ENCODE results near the gene LRPPRC.

LRPPRC gene

DNA sequence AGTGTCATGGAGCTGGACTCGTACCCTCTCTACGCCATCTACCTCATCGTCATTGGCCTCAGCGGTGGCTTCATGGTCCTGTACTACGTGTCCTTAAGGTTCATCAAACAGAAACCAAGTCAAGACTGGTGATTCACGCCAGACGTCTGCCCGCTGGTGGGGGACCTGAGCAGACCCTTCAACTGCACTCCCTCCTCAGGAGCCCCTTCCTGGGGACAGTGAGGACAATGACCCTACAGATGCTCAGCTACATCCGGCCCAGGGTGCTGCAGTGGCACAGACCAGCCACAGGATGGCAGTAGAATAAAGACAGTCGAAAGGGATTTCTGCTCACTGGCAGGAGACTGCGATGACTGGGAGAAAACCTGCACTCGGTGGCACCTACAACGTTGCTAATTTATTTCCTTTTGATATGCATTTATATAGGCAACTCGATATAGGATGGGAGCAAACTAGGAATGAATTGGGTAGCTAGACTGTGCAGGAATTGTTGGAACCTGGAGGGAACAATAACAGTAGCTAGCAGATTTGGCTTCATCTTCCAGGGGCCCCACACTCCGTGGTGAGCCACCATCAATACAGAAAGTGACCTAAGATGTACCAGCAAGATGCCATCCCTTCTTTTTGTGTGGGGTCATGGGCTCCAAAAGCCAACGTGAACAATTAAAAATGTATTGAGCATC lies 117.9 kb downstream of the LRPPRC start:
- Histone ChIP-seq H3K27ac (ENCODE audit: low read depth, low read length) (no peak overlapping the region), H3K4me2 (ENCODE audit: low read depth, low read length, poor library complexity, severe bottlenecking) (no peak overlapping the region), H3K79me2 (ENCODE audit: insufficient read depth, low read length) (no peaks in the 10 kb centered on the region), H3K9me3 (ENCODE audit: insufficient read depth, low read length) (no peaks in the 10 kb centered on the region), H3K9me2 (replicated peaks; ENCODE audit: insufficient read depth, low read length) (no peaks in the 10 kb centered on the region), H2AFZ (ENCODE audit: low read depth, low read length, severe bottlenecking) (no peak overlapping the region), H3K9ac (ENCODE audit: low read length) (no peak overlapping the region), H3K27me3 (ENCODE audit: low read length) (no peaks in the 10 kb centered on the region), H3K4me3 (ENCODE audit: insufficient read depth, low read length, poor library complexity, severe bottlenecking) (no peak overlapping the region), H3K36me3 (ENCODE audit: low read length) (no peaks in the 10 kb centered on the region), H3F3A (ENCODE audit: insufficient read depth) (no peaks in the 10 kb centered on the region), H4K20me1 (ENCODE audit: low read depth, low read length) (no peaks in the 10 kb centered on the region)
- no peak for TF ChIP-seq EZH2phosphoT487 (conservative IDR thresholded peaks at IDR 0.05; ENCODE audit: low read length)
- TF ChIP-seq, protein P1, sequence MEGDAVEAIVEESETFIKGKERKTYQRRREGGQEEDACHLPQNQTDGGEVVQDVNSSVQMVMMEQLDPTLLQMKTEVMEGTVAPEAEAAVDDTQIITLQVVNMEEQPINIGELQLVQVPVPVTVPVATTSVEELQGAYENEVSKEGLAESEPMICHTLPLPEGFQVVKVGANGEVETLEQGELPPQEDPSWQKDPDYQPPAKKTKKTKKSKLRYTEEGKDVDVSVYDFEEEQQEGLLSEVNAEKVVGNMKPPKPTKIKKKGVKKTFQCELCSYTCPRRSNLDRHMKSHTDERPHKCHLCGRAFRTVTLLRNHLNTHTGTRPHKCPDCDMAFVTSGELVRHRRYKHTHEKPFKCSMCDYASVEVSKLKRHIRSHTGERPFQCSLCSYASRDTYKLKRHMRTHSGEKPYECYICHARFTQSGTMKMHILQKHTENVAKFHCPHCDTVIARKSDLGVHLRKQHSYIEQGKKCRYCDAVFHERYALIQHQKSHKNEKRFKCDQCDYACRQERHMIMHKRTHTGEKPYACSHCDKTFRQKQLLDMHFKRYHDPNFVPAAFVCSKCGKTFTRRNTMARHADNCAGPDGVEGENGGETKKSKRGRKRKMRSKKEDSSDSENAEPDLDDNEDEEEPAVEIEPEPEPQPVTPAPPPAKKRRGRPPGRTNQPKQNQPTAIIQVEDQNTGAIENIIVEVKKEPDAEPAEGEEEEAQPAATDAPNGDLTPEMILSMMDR (IDR thresholded peaks at IDR 0.05; ENCODE audit: insufficient read depth, low read length, poor library complexity, severe bottlenecking): peak; percentile 84

DNA sequence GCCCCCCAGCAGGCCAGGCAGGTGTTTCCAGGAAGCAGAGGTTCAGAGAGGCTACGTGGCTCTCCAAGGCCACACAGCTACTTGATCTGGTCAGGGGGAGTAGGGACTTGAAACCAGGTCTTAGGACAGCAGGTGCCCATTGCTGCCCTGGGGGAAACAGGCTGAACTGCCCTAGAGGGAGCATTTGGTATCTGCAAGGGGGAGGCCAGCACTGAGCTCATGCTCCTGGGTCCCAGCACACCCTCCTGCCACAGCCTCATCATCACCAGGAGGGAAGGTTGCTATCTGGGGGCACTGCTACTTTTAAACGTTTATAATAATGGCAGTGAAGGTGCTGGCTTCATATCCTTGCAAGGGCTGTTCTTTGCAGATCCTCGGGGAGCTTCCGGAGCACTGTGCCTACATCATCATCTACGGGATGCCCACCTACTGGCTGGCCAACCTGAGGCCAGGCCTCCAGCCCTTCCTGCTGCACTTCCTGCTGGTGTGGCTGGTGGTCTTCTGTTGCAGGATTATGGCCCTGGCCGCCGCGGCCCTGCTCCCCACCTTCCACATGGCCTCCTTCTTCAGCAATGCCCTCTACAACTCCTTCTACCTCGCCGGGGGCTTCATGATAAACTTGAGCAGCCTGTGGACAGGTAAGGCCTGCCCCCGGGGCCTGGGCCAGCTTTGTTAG lies 120.9 kb downstream of the LRPPRC start:
- H3K36me3 ChIP-seq (ENCODE audit: low read length): no peaks in the 10 kb centered on the region
- H3K9ac ChIP-seq (ENCODE audit: low read length): no peak overlapping the region
- H3F3A ChIP-seq (ENCODE audit: insufficient read depth): no peaks in the 10 kb centered on the region
- TF ChIP-seq, protein P1 (IDR thresholded peaks at IDR 0.05; ENCODE audit: insufficient read depth, low read length, poor library complexity, severe bottlenecking): no peak
- no peak for TF ChIP-seq EZH2phosphoT487 (conservative IDR thresholded peaks at IDR 0.05; ENCODE audit: low read length)
- H3K27ac ChIP-seq (ENCODE audit: low read depth, low read length): no peak overlapping the region
- no peak overlapping the region for H3K4me3 ChIP-seq (ENCODE audit: insufficient read depth, low read length, poor library complexity, severe bottlenecking)
- H3K9me3 ChIP-seq (ENCODE audit: insufficient read depth, low read length): no peaks in the 10 kb centered on the region
- no peaks in the 10 kb centered on the region for H3K9me2 ChIP-seq (replicated peaks; ENCODE audit: insufficient read depth, low read length)
- no peak overlapping the region for H2AFZ ChIP-seq (ENCODE audit: low read depth, low read length, severe bottlenecking)
- no peaks in the 10 kb centered on the region for H3K79me2 ChIP-seq (ENCODE audit: insufficient read depth, low read length)
- no peaks in the 10 kb centered on the region for H3K27me3 ChIP-seq (ENCODE audit: low read length)
- H3K4me2 ChIP-seq (ENCODE audit: low read depth, low read length, poor library complexity, severe bottlenecking): no peak overlapping the region
- H4K20me1 ChIP-seq (ENCODE audit: low read depth, low read length): no peaks in the 10 kb centered on the region

GRCh38 chr2:43872151-43872550 lies 123.6 kb downstream of the LRPPRC start:
- Histone ChIP-seq H3K27ac (ENCODE audit: low read depth, low read length) (no peak overlapping the region), H4K20me1 (ENCODE audit: low read depth, low read length) (no peaks in the 10 kb centered on the region), H3K36me3 (ENCODE audit: low read length) (no peaks in the 10 kb centered on the region), H2AFZ (ENCODE audit: low read depth, low read length, severe bottlenecking) (no peak overlapping the region), H3K4me3 (ENCODE audit: insufficient read depth, low read length, poor library complexity, severe bottlenecking) (no peak overlapping the region), H3K27me3 (ENCODE audit: low read length) (no peaks in the 10 kb centered on the region), H3K79me2 (ENCODE audit: insufficient read depth, low read length) (no peaks in the 10 kb centered on the region), H3K4me2 (ENCODE audit: low read depth, low read length, poor library complexity, severe bottlenecking) (no peak overlapping the region), H3F3A (ENCODE audit: insufficient read depth) (no peaks in the 10 kb centered on the region), H3K9me2 (replicated peaks; ENCODE audit: insufficient read depth, low read length) (no peaks in the 10 kb centered on the region), H3K9ac (ENCODE audit: low read length) (no peak overlapping the region), H3K9me3 (ENCODE audit: insufficient read depth, low read length) (no peaks in the 10 kb centered on the region)
- TF ChIP-seq, protein P1 (IDR thresholded peaks at IDR 0.05; ENCODE audit: insufficient read depth, low read length, poor library complexity, severe bottlenecking): no peak
- TF ChIP-seq EZH2phosphoT487 (conservative IDR thresholded peaks at IDR 0.05; ENCODE audit: low read length): no peak
